HG03565 (cell line): ENCODE results near the gene TULP3.

Experiments used
- ATAC-seq: cut with Tn5 transposase; IDR thresholded peaks from one replicate; pipeline ENCODE4 v1.9.1; 2021; ENCODE audit warnings: mild to moderate bottlenecking, moderate library complexity; ENCODE audit not compliant: unreplicated experiment

The TULP3 gene

GRCh38 chr12:2877047-2877952 is 13.4 kb upstream of the TULP3 start, which contains the start of the genes FOXM1 and RHNO1:
FOXM1 (minus strand) TSS chr12:2877174; CDS start chr12:2874478, 2,696 bp downstream.
RHNO1 (plus strand) TSS chr12:2877223; CDS start chr12:2885367, 8,144 bp downstream.
- ATAC-seq = peak; percentile 66

DNA sequence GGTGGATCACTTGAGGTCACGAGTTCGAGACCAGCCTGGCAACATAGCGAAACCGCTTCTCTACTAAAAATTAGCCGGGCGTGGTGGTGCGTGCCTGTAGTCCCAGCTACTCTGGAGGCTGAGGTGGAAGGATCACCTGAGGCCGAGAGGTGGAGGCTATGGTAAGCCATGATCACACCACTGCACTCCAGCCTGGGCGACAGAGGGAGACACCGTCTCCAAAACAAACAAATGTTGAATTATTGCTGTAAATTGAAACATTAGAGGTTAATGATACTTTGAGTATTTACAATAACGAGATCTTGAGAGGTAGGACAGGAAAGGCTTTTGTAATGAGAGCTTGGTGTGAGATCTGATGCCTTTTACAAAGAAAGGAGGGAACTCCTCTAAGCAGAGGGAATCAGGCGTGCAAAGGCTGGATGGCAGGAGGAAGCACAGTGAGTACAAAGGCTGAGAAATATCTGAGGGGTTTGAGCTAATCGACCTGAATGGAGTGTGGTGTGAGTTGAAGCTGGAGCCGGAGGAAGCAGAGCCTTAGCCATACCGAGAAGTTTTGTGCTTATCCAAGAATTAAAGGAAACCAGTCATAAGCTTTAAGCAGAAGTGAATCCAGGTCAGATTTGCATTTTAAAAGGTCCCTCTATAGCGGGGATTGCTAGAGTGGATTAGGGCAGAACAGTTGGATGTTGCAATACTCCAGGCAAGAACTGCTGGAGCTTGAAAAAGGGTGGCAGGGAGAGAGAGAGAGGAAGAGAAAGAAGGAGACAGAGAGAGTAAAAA is 12.5 kb upstream of the TULP3 start:
- ATAC-seq = no peak

- ATAC-seq = no peak
Observed at GRCh38 chr12:2879853-2880252, 10.8 kb upstream of the TULP3 start.

DNA sequence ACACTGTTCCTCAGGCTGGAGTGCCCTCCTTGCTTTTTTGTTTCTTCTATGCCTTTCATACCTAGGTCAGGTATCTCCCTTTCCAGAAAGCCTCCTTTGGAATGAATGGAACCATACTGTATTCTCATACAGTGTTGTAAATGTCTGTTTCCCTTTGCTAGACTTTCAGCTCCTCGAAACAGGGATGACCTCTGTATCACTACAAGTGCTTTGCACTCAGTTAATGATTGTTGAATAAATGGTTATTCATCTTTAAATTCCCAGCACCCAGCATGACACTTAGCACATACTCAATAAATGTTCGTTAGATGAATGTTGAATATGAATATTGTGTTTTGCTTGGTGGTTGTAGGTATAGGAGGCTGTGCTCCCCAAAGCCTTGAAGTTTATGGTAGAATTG is 5.9 kb upstream of the TULP3 start:
- no peak for ATAC-seq

DNA sequence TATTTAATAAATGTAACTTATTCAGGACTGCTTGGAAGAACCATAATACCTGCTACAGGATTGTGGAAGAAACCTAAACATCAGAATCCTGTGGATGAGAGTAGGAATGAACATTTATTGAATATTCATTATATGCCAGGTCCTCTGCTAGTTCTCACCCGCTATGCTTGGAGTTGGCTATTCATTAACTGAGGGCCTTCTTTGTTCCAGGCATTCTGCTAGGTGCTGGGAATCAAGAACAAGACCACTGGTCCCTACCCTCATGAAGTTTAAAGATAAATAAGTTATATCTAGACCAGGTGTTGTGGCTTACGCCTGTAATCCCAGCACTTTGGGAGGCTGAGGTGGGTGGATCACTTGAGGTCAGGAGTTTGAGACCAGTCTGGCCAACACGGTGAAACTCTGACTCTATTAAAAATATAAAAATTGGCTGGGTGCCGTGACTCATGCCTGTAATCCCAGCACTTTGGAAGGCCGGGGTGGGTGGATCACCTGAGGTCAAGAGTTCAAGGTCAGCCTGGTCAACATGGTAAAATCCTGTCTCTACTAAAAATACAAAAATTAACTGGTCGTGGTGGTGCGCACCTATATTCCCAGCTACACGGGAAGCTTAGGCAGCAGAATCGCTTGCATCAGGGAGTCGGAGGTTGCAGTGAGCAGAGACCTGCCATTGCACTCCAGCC is 3.8 kb upstream of the TULP3 start:
- ATAC-seq = no peak

DNA sequence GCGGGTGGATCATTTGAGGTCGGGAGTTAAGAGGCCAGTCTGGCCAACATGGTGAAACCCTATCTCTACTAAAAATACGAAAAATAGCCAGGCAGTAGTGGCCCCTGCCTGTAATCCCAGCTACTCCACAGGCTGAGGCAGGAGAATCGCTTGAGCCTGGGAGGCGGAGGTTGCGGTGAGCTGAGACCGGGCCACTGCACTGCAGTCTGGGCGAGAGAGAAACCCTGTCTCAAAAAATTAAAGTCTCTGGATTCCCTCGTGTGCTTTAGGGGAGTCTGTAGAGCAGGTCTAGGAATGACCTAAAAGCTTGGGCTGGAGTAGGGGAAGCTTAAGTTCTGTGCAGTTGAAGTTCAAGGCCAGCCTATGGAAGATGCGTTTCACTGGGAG is 697 bp upstream of the TULP3 start:
- no peak for ATAC-seq

DNA sequence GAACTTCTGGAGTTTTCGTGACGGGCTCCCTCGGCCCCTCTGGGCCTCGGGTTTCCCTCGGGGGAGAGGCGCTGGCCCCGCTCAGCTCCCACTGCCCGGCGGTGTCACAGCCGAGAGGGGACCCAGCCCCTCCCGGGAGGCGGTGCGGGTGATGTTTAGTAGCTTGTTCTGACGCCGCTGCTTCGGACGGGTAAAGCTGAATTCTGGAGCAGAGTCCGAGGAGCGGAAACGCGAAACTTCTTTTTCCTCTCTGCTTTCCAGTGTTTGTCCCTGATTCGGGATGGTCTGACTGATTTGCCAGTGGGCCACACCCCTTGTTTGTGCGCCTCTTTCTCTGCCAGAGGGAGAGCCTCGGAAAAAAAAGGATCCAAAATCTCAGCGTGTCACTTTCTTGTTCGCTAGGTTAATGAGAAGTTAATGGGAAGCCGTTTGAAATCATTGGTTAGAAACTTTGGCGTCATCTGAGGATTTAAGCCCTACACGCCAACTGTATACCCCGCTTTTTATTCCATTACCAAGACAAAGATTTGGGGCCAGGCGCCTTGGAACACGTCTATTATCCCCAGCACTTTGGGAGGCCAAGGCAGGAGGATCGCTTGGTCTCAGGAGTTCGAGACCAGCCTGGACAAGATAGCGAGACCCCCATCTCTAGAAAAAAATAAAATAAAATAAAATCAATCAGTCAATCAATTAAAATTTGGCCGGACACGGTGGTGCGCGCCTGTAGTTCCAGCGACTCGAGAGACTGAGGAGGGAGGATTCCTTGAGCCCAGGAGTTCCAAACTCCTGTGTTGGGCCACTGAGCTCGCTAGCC is 756 bp downstream of the TULP3 start:
- peak; percentile 16 for ATAC-seq

DNA sequence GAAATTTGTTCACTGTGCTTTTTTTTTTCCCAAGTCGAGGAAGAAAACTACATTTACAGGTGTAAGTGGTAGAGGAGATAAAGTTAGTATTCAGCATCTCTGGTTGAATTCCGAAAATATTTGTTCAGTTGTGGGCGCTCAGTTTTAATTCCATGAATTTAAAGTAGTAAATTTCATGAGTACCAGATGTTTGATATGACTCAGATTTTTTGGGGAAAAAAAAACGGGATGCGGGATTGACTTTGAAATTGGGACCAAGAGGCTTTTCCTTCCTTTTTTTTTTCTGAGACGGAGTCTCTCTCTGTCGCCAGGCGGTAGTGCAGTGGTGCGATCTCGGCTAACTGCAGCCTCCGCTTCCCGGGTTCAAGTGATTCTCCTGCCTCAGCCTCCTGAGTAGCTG is 1.6 kb downstream of the TULP3 start:
- ATAC-seq = no peak

DNA sequence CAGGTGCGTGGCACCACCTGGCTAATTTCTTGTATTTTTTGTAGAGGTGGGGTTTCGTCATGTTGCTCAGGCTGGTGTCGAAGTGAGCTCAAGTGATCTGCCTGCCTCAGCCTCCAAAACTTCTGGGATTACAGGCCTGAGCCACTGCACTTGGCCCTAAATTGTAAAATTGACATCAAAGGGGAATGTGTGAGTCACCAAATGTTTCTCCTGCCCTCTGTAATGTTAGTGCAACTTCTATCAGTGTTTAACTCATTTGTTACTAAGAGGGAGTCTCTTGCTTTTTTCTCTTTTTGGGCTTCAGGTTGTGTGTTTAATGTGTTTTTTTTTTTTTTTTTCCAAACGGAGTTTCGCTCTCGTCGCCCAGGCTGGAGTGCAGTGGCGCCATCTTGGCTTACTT is 2.3 kb downstream of the TULP3 start:
- ATAC-seq = no peak

DNA sequence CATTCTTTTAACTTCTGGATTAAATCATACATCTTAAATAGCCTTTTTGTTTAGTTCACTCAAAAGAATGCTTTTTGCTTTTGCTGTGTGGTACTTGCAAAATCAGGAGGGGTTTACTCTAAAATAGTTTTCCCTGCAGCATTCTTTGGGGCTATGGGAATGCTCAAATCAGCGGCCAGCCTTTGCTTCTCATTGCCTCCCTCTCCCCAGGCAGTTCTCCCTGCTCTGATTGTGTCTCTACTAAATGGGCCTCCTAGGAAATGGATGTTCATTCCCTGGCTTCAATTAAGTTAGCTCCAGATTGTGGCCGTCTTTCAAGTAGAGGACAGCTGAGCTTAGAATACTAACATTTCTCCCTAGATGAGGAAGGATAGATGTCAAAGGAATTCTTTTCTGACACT is 4.4 kb downstream of the TULP3 start:
- ATAC-seq = no peak

DNA sequence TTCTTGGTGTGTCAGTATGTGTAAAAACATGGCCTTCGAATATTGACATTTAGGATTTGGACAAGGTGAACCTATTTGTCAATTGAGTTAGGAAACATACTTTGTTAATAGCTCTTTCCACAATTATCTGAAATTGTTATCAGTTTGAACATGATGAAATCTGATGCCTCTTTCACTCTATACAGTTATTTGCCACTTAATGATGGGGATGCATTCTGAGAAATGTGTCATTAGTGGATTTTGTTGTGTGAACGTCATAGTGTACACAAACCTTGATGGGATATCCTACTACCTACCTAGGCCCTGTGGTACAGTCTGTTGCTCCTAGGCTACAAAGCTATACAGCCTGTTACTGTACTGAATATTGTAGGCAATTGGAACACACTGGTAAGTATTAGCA is 4.8 kb downstream of the TULP3 start:
- no peak for ATAC-seq

- no peak for ATAC-seq
Observed at GRCh38 chr12:2897418-2897817, 6.7 kb downstream of the TULP3 start.

DNA sequence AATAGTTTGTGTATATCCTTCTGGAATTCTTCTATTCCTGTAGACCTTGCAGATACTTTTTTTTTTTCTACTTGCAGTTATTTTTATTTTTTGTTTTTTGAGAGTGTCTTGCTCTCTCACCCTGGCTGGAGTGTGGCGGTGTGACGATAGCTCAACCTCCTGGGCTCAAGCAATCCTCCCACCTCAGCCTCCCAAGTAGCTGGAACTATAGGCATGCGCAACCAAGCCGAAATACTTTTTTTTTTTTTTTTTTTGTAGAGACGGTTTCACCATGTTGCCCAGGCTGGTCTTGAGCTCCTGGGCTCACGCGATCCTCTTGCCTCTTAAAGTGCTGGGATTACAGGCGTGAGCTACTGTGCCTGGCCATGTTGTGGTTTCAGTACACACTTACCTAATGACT is 10.0 kb downstream of the TULP3 start:
- no peak for ATAC-seq

- no peak for ATAC-seq
Observed at GRCh38 chr12:2902272-2902880, 11.7 kb downstream of the TULP3 start.

DNA sequence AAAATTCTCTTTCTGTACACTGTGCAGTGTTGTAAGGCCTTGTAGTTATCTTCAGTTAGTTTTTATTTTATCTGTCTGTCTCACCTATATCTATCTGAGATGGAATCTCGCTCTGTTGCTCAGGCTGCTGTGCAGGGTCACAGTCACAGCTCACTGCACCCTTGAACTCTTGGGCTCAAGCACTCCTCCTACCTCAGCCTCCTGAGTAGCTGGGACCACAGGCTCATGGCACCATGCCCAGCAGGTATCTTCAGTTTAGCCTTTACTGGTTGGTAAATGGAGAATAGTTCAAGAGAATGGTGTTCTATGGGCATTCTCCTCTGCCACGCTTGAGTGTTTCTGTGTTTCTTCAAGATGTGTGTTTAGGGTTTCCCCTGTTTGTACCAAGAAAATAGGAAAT is 13.6 kb downstream of the TULP3 start:
- ATAC-seq = no peak

- ATAC-seq = no peak
Observed at GRCh38 chr12:2912216-2912575, 21.5 kb downstream of the TULP3 start.

DNA sequence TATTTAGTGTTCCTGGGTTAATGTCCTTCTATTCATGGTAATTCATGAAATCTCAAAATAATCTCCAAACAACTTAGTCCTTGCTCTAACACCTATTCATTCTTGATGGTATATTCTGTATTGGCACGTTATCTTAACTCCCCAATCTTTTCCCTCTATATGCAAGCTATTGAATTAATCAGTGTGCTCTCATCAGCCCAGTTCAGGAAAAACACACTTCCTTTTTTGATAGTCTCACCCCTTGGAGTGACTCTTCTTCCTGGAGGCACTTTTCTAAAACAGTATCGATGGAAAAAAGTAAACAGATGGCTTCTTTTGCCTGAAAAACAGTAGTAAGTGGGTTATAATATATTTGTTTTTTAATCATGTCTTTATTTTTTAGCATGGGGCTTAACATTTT is 28.6 kb downstream of the TULP3 start:
- ATAC-seq = no peak

DNA sequence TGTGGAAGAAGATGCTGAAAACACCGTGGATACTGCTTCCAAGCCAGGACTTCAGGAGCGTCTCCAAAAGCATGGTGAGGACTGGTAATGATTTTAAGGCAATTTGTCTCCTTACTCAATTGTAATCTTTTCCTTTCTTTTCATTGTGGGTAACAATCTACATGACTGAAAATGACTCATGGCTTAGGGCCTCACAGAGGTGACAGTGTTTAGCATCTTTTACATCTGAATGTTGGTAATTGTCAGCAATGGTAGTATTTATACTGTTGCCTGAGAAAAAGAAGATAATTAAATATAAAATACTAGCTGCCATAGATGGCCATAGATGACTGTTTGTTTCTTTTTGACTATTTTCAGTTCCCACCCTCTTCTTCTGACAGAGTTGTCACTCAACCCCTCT is 31.6 kb downstream of the TULP3 start:
- no peak for ATAC-seq

GRCh38 chr12:2923057-2923456 is 32.4 kb downstream of the TULP3 start:
- ATAC-seq = no peak

DNA sequence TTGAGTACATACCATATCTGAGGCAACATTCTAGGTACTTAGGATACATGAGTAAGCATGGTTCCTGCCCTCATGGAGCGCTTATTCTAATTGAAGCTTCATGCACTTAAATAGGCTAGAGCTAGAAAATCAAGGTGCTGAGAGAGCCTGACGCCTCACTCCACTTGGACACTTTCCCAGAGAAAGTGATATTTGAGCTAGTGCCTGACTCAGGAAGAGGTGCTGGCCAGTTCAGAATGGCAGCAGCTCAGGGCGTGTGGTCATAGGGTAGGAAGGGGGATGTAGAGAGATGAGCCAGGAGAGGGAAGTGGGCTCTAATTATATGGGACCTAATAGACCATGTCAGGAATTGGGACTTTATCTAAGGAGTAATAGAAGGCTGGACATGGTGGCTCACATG is 33.3 kb downstream of the TULP3 start:
- no peak for ATAC-seq
